Lung (tissue), 12 donors: ENCODE measurements around the gene TRMT44. TPM values are rescaled to one million over a fixed set of nuclear protein-coding genes. Genes with fewer than 3 reads are reported as not detected.

Source experiments
- ATAC-seq: fragments of 200-7000 bp; cut with Tn5 transposase; one replicate; pipeline ENCODE4 v1.9.1; 2020; ENCODE audit warnings: moderate number of reproducible peaks; ENCODE audit not compliant: insufficient read depth, low FRiP score
- DNase-seq, 3 donors: peaks; one replicate each; pipeline ENCODE4 v3.0.0-alpha.2; 2013 to 2017
- H3K27ac ChIP-seq, 2 donors: one replicate each; pipeline ENCODE4 v1.5.1; 2013; ENCODE audit warnings: mild to moderate bottlenecking in 2 of 2, moderate library complexity in 2 of 2, control low read depth in 1 of 2, inconsistent platforms in 1 of 2, low read depth in 1 of 2, low read length in 1 of 2
- H3K27me3 ChIP-seq, 3 donors: one replicate each; pipeline ENCODE4 v1.5.1; 2013; ENCODE audit warnings: low read length in 2 of 3; ENCODE audit not compliant: control insufficient read depth in 3 of 3, insufficient read depth in 3 of 3
- H3K36me3 ChIP-seq, 4 donors: one replicate each; pipeline ENCODE4 v1.5.1; 2013; ENCODE audit warnings: low read length in 4 of 4, mild to moderate bottlenecking in 1 of 4, moderate library complexity in 1 of 4; ENCODE audit not compliant: control insufficient read depth in 4 of 4, insufficient read depth in 4 of 4
- H3K4me1 ChIP-seq, 5 donors: one replicate each; pipeline ENCODE4 v1.5.1; 2013; ENCODE audit warnings: low read length in 5 of 5, mild to moderate bottlenecking in 2 of 5, moderate library complexity in 1 of 5; ENCODE audit not compliant: control insufficient read depth in 5 of 5, insufficient read depth in 5 of 5
- H3K4me3 ChIP-seq: one replicate; pipeline ENCODE4 v1.5.1; 2013; ENCODE audit warnings: mild to moderate bottlenecking, control low read depth, moderate library complexity
- H3K9ac ChIP-seq, 2 donors: one replicate each; pipeline ENCODE4 v1.5.1; 2013; ENCODE audit warnings: low read length in 2 of 2, control low read depth in 1 of 2; ENCODE audit not compliant: insufficient read depth in 1 of 2
- H3K9me3 ChIP-seq, 4 donors: one replicate each; pipeline ENCODE4 v1.5.1; 2013; ENCODE audit warnings: low read length in 3 of 4, mild to moderate bottlenecking in 1 of 4, moderate library complexity in 1 of 4; ENCODE audit not compliant: control insufficient read depth in 4 of 4, insufficient read depth in 3 of 4
- WGBS, 2 donors: extraction: QIAGEN DNeasy Blood & Tissue Kit; methylation state at CpG; one replicate each; pipeline ENCODE4 v1.1.7; 2013; 5-methylcytosine and 5-hydroxymethylcytosine counted together
- polyA plus RNA-seq, 2 donors: library from polyadenylated mRNA; stranded (reverse); fragments of 200-250 nt; gene quantifications; one replicate each; pipeline ENCODE4 v1.2.1, GENCODE V29; 2013
- total RNA-seq, 2 donors: library from RNA; depleted of rRNA in 1 of 2; stranded (reverse); fragments of >200 nt in 1 of 2; gene quantifications; one replicate each; pipeline ENCODE4 v1.2.1, GENCODE V29; 2014 to 2021
- TF ChIP-seq, protein P1 (sequence below): IDR thresholded peaks from 2 replicates; pipeline ENCODE4 v1.5.1; 2012; ENCODE audit warnings: mild to moderate bottlenecking; ENCODE audit errors: control extremely low read depth, extremely low read depth
- donor health status: control.
- donor health status: control.
- donor health status: Bipolar disorder and iron deficiency.
- donor health status: healthy.
- donor health status: DM: yes; HTN: yes; CAD: no.

The TRMT44 gene
- total and polyA plus RNA-seq, 4 donors: 7.3 to 24.8 (median 15.0) TPM

DNA sequence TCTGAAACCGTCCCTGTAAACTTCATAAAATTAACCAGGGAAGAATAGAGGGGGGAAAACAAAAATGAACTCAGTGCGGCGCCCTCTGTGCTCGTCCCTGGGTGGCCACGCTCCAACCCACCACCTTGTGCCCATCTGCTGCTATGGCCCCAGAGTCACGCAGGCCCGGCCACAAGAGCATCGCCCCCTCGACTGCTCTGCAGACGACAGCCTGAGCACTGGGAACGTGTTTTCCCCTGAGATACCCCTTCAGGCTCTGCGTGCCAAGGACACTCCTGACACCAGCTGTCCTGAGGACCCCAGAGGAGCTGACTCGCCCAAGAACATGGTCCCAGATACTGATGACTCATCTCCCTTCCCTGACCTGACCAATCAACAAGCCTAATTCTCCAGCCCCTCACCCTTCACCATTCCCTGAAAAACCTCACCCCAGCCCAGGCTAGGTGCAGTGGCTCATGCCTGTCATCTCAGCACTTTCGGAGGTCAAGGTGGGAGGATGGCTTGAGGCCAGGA lies 75.5 kb downstream of the TRMT44 start:
- Histone ChIP-seq H3K27me3 (no peaks in the 10 kb centered on the region), H3K4me1 (no peaks in the 10 kb centered on the region), H3K9me3 (peaks cover 0 to 2% (median under 1%) of the 10 kb centered on the region in 4 donors), H3K36me3 (no peaks in the 10 kb centered on the region), H3K4me3 (no peak overlapping the region), H3K27ac (no peak overlapping the region), H3K9ac (no peak overlapping the region)
- ATAC-seq (no peak), DNase-seq (peak in 1 of 3 donors; percentile 9)
- 85 to 86% methylated on average over 14 of the region's 14 CpGs for WGBS, 2 donors
- TF ChIP-seq, protein P1, sequence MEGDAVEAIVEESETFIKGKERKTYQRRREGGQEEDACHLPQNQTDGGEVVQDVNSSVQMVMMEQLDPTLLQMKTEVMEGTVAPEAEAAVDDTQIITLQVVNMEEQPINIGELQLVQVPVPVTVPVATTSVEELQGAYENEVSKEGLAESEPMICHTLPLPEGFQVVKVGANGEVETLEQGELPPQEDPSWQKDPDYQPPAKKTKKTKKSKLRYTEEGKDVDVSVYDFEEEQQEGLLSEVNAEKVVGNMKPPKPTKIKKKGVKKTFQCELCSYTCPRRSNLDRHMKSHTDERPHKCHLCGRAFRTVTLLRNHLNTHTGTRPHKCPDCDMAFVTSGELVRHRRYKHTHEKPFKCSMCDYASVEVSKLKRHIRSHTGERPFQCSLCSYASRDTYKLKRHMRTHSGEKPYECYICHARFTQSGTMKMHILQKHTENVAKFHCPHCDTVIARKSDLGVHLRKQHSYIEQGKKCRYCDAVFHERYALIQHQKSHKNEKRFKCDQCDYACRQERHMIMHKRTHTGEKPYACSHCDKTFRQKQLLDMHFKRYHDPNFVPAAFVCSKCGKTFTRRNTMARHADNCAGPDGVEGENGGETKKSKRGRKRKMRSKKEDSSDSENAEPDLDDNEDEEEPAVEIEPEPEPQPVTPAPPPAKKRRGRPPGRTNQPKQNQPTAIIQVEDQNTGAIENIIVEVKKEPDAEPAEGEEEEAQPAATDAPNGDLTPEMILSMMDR: no peak

DNA sequence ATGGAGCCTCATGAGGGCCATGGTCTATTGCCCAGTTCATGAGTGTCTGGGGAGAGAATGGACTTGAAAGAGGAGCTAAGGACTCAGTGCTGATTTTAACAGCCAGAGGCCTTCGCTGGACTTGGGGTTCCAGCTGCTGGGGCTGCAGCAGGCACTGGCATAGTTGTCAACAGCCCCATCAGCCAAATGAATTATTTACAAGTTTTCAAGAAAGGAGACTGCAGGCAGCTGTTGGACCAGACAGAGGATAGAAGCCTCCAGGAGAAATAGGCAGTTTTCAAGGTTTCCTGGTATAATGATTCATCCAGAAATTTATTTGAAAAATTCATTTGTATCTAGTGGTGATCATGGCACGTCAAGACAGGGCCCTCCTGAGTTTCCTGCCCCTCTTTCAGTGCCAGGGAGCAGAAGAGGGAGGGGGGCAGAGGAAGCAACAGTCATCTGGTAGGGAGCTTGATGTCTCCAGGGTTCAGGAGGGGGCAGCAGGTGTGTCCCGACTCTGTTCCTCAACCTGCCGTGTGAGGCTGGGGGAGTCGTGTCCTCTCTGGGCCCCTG lies 76.5 kb downstream of the TRMT44 start:
- Histone ChIP-seq H3K36me3 (no peaks in the 10 kb centered on the region), H3K27ac (no peak overlapping the region), H3K27me3 (no peaks in the 10 kb centered on the region), H3K4me1 (no peaks in the 10 kb centered on the region), H3K9me3 (peaks cover 0 to 5% (median 1%) of the 10 kb centered on the region in 4 donors), H3K9ac (no peak overlapping the region), H3K4me3 (no peak overlapping the region)
- DNase-seq: peak in 1 of 3 donors; percentile 2
- ATAC-seq: no peak
- 75 to 76% methylated on average over 5 of the region's 5 CpGs for WGBS, 2 donors
- TF ChIP-seq, protein P1: no peak

DNA sequence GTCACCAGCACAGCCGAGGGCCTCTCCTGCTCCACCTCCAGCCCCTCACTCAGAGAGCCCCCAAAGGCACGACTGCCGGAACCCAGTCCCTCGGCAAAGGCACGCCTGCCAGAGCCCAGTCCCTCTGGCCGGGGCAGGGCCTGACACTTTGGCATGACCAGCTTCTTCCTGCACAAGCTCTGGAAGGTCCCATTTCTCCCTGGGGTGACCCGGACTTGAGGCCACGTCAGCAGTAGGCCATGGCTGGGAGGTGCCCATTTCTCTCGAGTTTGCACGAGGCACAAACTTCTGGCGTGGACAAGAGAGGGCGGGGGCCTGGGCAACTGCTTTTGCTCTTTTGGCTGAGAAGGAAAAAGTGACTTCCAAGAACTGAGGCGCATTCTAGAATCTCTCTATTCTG lies 77.4 kb downstream of the TRMT44 start:
- Histone ChIP-seq H3K9me3 (peaks cover 0 to 5% (median 2%) of the 10 kb centered on the region in 4 donors), H3K4me1 (no peaks in the 10 kb centered on the region), H3K36me3 (no peaks in the 10 kb centered on the region), H3K27me3 (no peaks in the 10 kb centered on the region), H3K4me3 (no peak overlapping the region), H3K9ac (no peak overlapping the region), H3K27ac (no peak overlapping the region)
- TF ChIP-seq, protein P1: no peak
- DNase-seq: peak in 1 of 3 donors; percentile 10
- 83 to 88% methylated on average over 13 of the region's 13 CpGs for WGBS, 2 donors
- ATAC-seq: no peak
